Erythroblast (primary cell): ENCODE results near the gene PAN2.

Experiments
- GATA1 ChIP-seq: IDR thresholded peaks from 2 replicates; pipeline ENCODE4 v1.6.1; 2011; ENCODE audit warnings: low read depth, mild to moderate bottlenecking, control low read depth, low read length, moderate library complexity
- POLR2A ChIP-seq: IDR thresholded peaks from 2 replicates; pipeline ENCODE4 v1.6.1; 2011; ENCODE audit warnings: mild to moderate bottlenecking, low read length

GRCh38 chr12:56288705-56289387 is 45.0 kb downstream of the PAN2 start:
- TF ChIP-seq POLR2A (no peak), GATA1 (no peak)
